Bronchial smooth muscle cell (primary cell): ENCODE results near the gene STK32A. TPM values are rescaled to one million over a fixed set of nuclear protein-coding genes. Genes with fewer than 3 reads are reported as not detected.

Experiments used
- total RNA-seq: library from RNA; depleted of rRNA; stranded (reverse); fragments of >200 nt; gene quantifications from 2 replicates; pipeline ENCODE4 v1.2.1, GENCODE V29; 2014

The STK32A gene
- total RNA-seq, result 0.09 and 0.32 TPM in 2 replicates

DNA sequence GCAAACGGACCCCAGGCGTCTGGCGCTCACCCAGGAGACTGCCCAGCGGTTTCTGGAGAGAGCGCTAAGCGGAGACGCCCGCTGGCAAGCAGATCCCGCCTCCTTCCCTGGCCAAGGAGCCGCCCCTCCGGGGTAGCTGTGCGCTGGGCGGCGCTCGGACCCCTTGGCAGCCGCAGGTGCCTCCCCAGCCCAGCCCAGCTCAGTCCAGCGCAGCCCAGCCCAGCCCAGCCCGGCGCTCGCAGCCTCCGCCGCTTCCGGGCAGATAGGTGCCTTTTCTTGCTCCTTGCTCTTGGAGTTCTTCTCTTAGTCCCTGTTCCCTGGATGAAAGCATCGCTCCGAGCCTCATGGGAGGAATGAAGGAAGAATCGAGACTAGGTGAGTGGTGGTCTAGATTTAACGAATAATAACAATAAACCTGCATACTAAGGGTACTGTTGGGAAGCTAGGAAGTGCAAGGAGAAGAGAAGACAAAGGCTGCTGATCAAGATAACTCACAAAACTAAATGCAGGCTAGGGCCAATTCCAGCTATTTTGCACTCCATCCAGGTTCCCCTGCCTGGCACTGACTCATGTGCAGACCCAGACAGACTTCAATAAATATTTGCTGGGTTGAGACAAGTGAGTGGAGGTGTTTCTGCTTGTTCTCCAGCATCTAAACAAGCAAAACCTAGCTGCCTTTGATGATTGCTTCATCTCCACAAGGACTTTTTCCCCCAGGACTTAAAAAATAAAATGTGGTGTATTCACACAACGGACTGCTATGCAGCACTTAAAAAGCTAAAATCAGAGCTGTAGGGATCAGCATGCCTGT, at the start of gene STK32A:
TSS of gene STK32A (plus strand) at position 202 of the 811 bp plus-strand sequence. CDS start 4,609 bp downstream, outside the sequence.

